Activated CD4-positive, alpha-beta memory T cell treated with anti-CD3 and anti-CD28 coated beads, Interleukin-2, amount 10 ng/mL, durations not matched to agents 7 days and 5 days (primary cell): ENCODE measurements around the gene CACNA1I. TPM values are rescaled to one million over a fixed set of nuclear protein-coding genes. Genes with fewer than 3 reads are reported as not detected.

Experiments used
- CTCF ChIA-PET: fragments of 350-600 bp; sonication (Branson Sonifier 250); formaldehyde crosslinking; loops from one replicate; lab custom pipeline; 2021; ENCODE audit warnings: antibody characterized with exemption, inconsistent platforms; lab: Charles Lee
- POLR2A ChIA-PET: fragments of 350-600 bp; sonication (Branson Sonifier 250); formaldehyde crosslinking; loops from one replicate; lab custom pipeline; 2021; ENCODE audit warnings: antibody characterized with exemption; lab: Charles Lee
- DNase-seq: peaks from one replicate; pipeline ENCODE4 v3.0.0-alpha.2; 2020
- H3K27ac Mint-ChIP-seq: one replicate; pipeline ENCODE4 v1.8.0; 2021; ENCODE audit warnings: mild to moderate bottlenecking, mixed read lengths
- H3K27me3 Mint-ChIP-seq: one replicate; pipeline ENCODE4 v1.8.0; 2021; ENCODE audit warnings: mixed read lengths
- H3K36me3 Mint-ChIP-seq: one replicate; pipeline ENCODE4 v1.8.0; 2021; ENCODE audit warnings: low read depth, mixed read lengths
- H3K4me1 Mint-ChIP-seq: one replicate; pipeline ENCODE4 v1.8.0; 2021; ENCODE audit warnings: mixed read lengths
- H3K4me3 Mint-ChIP-seq: one replicate; pipeline ENCODE4 v1.8.0; 2021; ENCODE audit warnings: mild to moderate bottlenecking, mixed read lengths
- H3K9me3 Mint-ChIP-seq: one replicate; pipeline ENCODE4 v1.8.0; 2021; ENCODE audit warnings: mixed read lengths
- total RNA-seq, 2 experiments: library from RNA; stranded (reverse); gene quantifications; one replicate each; pipeline ENCODE4 v1.2.3, GENCODE V29; 2021

Gene CACNA1I
- total RNA-seq, 2 experiments from 2014 or later = 8.7 to 8.8 TPM

- no peak overlapping the region for H3K27ac Mint-ChIP-seq
- no peaks in the 10 kb centered on the region for H3K36me3 Mint-ChIP-seq
- no peaks in the 10 kb centered on the region for H3K9me3 Mint-ChIP-seq
- no peak for DNase-seq
- H3K27me3 Mint-ChIP-seq = peaks cover 7% of the 10 kb centered on the region
- ChIA-PET POLR2A (no interaction called here), CTCF (no interaction called here)
- H3K4me3 Mint-ChIP-seq = no peak overlapping the region
- H3K4me1 Mint-ChIP-seq = peaks cover 8% of the 10 kb centered on the region
These were observed 146.0 kb downstream of the CACNA1I start for GRCh38 chr22:39716534-39716933.

- H3K27me3 Mint-ChIP-seq = peaks cover 7% of the 10 kb centered on the region
- DNase-seq = no peak
- peaks cover 12% of the 10 kb centered on the region for H3K4me1 Mint-ChIP-seq
- ChIA-PET CTCF (no interaction called here), POLR2A (no interaction called here)
- H3K9me3 Mint-ChIP-seq = peaks cover 2% of the 10 kb centered on the region
- no peak overlapping the region for H3K27ac Mint-ChIP-seq
- H3K4me3 Mint-ChIP-seq = no peak overlapping the region
- no peaks in the 10 kb centered on the region for H3K36me3 Mint-ChIP-seq
These were observed 146.5 kb downstream of the CACNA1I start for GRCh38 chr22:39717099-39717498.

GRCh38 chr22:39718206-39718605, 147.7 kb downstream of the CACNA1I start:
- H3K36me3 Mint-ChIP-seq = no peaks in the 10 kb centered on the region
- H3K9me3 Mint-ChIP-seq = peaks cover 6% of the 10 kb centered on the region
- no peak overlapping the region for H3K4me3 Mint-ChIP-seq
- no peak for DNase-seq
- CTCF ChIA-PET = no interaction called here
- POLR2A ChIA-PET = no interaction called here
- H3K4me1 Mint-ChIP-seq = peaks cover 16% of the 10 kb centered on the region
- peaks cover 6% of the 10 kb centered on the region for H3K27me3 Mint-ChIP-seq
- no peak overlapping the region for H3K27ac Mint-ChIP-seq

- peaks cover 17% of the 10 kb centered on the region for H3K4me1 Mint-ChIP-seq
- ChIA-PET CTCF (no interaction called here), POLR2A (no interaction called here)
- H3K4me3 Mint-ChIP-seq = no peak overlapping the region
- H3K36me3 Mint-ChIP-seq = no peaks in the 10 kb centered on the region
- no peak overlapping the region for H3K27ac Mint-ChIP-seq
- DNase-seq = no peak
- H3K9me3 Mint-ChIP-seq = peaks cover 6% of the 10 kb centered on the region
- H3K27me3 Mint-ChIP-seq = peaks cover 6% of the 10 kb centered on the region
These were observed 148.4 kb downstream of the CACNA1I start for GRCh38 chr22:39718921-39719475.

- H3K4me3 Mint-ChIP-seq = no peak overlapping the region
- H3K9me3 Mint-ChIP-seq = peaks cover 6% of the 10 kb centered on the region
- peaks cover 17% of the 10 kb centered on the region for H3K4me1 Mint-ChIP-seq
- no peak overlapping the region for H3K27ac Mint-ChIP-seq
- CTCF ChIA-PET = no interaction called here
- no peaks in the 10 kb centered on the region for H3K36me3 Mint-ChIP-seq
- DNase-seq = no peak
- H3K27me3 Mint-ChIP-seq = peaks cover 6% of the 10 kb centered on the region
- POLR2A ChIA-PET = no interaction called here
These were observed 149.3 kb downstream of the CACNA1I start for GRCh38 chr22:39719559-39720450.

- Mint-ChIP-seq H3K36me3 (no peaks in the 10 kb centered on the region), H3K9me3 (peaks cover 6% of the 10 kb centered on the region), H3K27me3 (peaks cover 6% of the 10 kb centered on the region), H3K27ac (no peak overlapping the region), H3K4me1 (peaks cover 17% of the 10 kb centered on the region), H3K4me3 (no peak overlapping the region)
- no peak for DNase-seq
- POLR2A ChIA-PET = no interaction called here
- CTCF ChIA-PET = interaction anchor here (1.5 kb wide), 1 partner anchor 211 kb away, joined by 4 read pairs; no protein-coding TSS in a partner anchor
These were observed 150.9 kb downstream of the CACNA1I start for GRCh38 chr22:39721206-39722031.

GRCh38 chr22:39722032-39722325, 151.4 kb downstream of the CACNA1I start:
- Mint-ChIP-seq H3K36me3 (no peaks in the 10 kb centered on the region), H3K9me3 (peaks cover 6% of the 10 kb centered on the region), H3K27ac (no peak overlapping the region), H3K4me1 (peaks cover 17% of the 10 kb centered on the region), H3K27me3 (peaks cover 11% of the 10 kb centered on the region), H3K4me3 (no peak overlapping the region)
- POLR2A ChIA-PET = no interaction called here
- CTCF ChIA-PET = interaction anchor here (1.5 kb wide), 1 partner anchor 211 kb away, joined by 4 read pairs; no protein-coding TSS in a partner anchor
- no peak for DNase-seq

GRCh38 chr22:39722501-39722900, 151.9 kb downstream of the CACNA1I start:
- H3K9me3 Mint-ChIP-seq = peaks cover 6% of the 10 kb centered on the region
- peaks cover 17% of the 10 kb centered on the region for H3K4me1 Mint-ChIP-seq
- DNase-seq = peak; percentile 13
- H3K4me3 Mint-ChIP-seq = no peak overlapping the region
- peaks cover 12% of the 10 kb centered on the region for H3K27me3 Mint-ChIP-seq
- H3K27ac Mint-ChIP-seq = no peak overlapping the region
- POLR2A ChIA-PET = no interaction called here
- CTCF ChIA-PET = no interaction called here
- H3K36me3 Mint-ChIP-seq = no peaks in the 10 kb centered on the region

- POLR2A ChIA-PET = no interaction called here
These were observed 152.9 kb downstream of the CACNA1I start for GRCh38 chr22:39723463-39723862.

GRCh38 chr22:39723899-39724351, 153.4 kb downstream of the CACNA1I start:
- Mint-ChIP-seq H3K4me1 (peaks cover 17% of the 10 kb centered on the region), H3K27me3 (peaks cover 12% of the 10 kb centered on the region), H3K9me3 (peaks cover 6% of the 10 kb centered on the region), H3K4me3 (no peak overlapping the region), H3K27ac (no peak overlapping the region), H3K36me3 (no peaks in the 10 kb centered on the region)
- DNase-seq = peak; percentile 12
- ChIA-PET CTCF (no interaction called here), POLR2A (no interaction called here)

More at GRCh38 chr22:39723463-39723862, 152.9 kb downstream of the CACNA1I start:
- DNase-seq = peak; percentile 5
- no peak overlapping the region for H3K27ac Mint-ChIP-seq
- CTCF ChIA-PET = no interaction called here
- H3K9me3 Mint-ChIP-seq = peaks cover 6% of the 10 kb centered on the region
- H3K36me3 Mint-ChIP-seq = no peaks in the 10 kb centered on the region
- no peak overlapping the region for H3K4me3 Mint-ChIP-seq
- peaks cover 17% of the 10 kb centered on the region for H3K4me1 Mint-ChIP-seq
- peaks cover 12% of the 10 kb centered on the region for H3K27me3 Mint-ChIP-seq

- CTCF ChIA-PET = no interaction called here
These were observed 153.8 kb downstream of the CACNA1I start for GRCh38 chr22:39724390-39724789.

GRCh38 chr22:39724857-39725256, 154.3 kb downstream of the CACNA1I start:
- POLR2A ChIA-PET = no interaction called here
- H3K9me3 Mint-ChIP-seq = peaks cover 6% of the 10 kb centered on the region
- CTCF ChIA-PET = no interaction called here
- H3K27me3 Mint-ChIP-seq = peaks cover 12% of the 10 kb centered on the region
- no peak overlapping the region for H3K27ac Mint-ChIP-seq
- DNase-seq = peak; percentile 13
- peaks cover 12% of the 10 kb centered on the region for H3K4me1 Mint-ChIP-seq
- no peaks in the 10 kb centered on the region for H3K36me3 Mint-ChIP-seq
- no peak overlapping the region for H3K4me3 Mint-ChIP-seq

More at GRCh38 chr22:39724390-39724789, 153.8 kb downstream of the CACNA1I start:
- Mint-ChIP-seq H3K27me3 (peaks cover 12% of the 10 kb centered on the region), H3K4me1 (peaks cover 14% of the 10 kb centered on the region), H3K9me3 (peaks cover 6% of the 10 kb centered on the region), H3K27ac (no peak overlapping the region), H3K4me3 (no peak overlapping the region), H3K36me3 (no peaks in the 10 kb centered on the region)
- DNase-seq = no peak
- POLR2A ChIA-PET = no interaction called here
